GM10266 (cell line): ENCODE data around the gene PCDH19.

Experiments used
- DNase-seq: peaks from one replicate; pipeline ENCODE4 v3.0.0; 2012; ENCODE audit errors: extremely low spot score
- CTCF ChIP-seq: IDR thresholded peaks from 2 replicates; pipeline ENCODE4 v1.5.1; 2012; ENCODE audit warnings: mild to moderate bottlenecking, low read depth; ENCODE audit not compliant: control insufficient read depth, insufficient read depth; ENCODE audit errors: missing control alignments

PCDH19 gene

GRCh38 chrX:100264200-100264599, 145.9 kb downstream of the PCDH19 start:
- TF ChIP-seq CTCF: no peak
- peak; percentile 2 for DNase-seq

DNA sequence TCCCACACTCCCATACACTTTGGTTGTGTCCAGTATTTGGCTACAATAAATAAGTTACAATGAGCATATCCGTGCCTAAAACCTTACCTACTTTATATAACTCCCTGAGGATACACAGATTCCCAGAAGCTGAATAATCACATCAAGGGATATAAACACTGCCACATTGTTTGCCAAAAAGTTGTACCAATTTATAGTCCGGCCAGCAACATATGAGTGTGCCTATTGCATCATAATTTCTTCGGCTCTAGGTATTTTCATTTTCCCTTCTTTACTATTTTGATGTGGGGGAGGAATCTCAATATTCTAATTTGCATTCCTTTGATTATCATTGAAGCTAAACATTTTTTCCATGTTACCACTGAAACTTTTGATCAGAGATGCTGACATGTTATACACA, 146.4 kb downstream of the PCDH19 start:
- no peak for DNase-seq
- TF ChIP-seq CTCF: no peak

DNA sequence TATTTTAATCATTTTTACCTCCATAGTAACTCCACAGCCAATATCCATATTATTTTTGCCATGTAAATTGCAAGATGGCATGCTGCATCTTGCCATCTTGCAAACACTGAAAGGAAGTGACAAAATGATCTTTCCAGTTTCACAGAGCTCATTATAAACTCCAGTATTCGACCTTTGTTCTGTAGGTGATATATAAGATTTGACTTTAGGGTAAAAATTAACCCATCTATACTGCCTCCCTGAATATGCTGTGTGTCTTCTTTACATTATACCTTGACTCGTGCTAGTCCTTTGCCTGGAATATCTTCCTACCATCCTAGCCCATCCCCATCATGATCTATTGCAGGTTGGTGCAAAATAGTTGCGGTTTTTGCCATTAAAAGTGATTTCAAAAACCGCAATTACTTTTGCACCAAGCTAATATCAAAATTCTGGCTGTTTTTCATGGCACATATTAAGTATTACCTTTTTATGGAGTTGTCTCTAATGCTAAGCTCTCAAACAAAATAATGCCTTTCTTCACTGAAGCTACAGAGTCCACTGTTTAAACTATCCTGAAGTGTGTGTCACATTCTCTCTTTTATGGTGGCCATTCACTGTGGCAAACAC, 161.1 kb downstream of the PCDH19 start:
- TF ChIP-seq CTCF: no peak
- DNase-seq: no peak

GRCh38 chrX:100247826-100248225, 162.2 kb downstream of the PCDH19 start:
- TF ChIP-seq CTCF: no peak
- DNase-seq: no peak

GRCh38 chrX:100244681-100245080, 165.4 kb downstream of the PCDH19 start:
- no peak for TF ChIP-seq CTCF

More at GRCh38 chrX:100244681-100245080, 165.4 kb downstream of the PCDH19 start:
- no peak for DNase-seq
